HL-60 (cell line): ENCODE results near the gene ZFP28.

Experiments
- DNase-seq, 2 experiments: peaks; one replicate each; pipeline ENCODE4 v3.0.0-alpha.2; 2010 to 2020; ENCODE audit warnings: low read depth in 1 of 2, low spot score in 1 of 2
- H3K27ac ChIP-seq: fragments of 250-450 bp; sonication (Bioruptor Pico); replicated peaks from 2 replicates; pipeline ENCODE4 v1.5.1; 2020; ENCODE audit warnings: mild to moderate bottlenecking, moderate library complexity
- H3K27me3 ChIP-seq: fragments of 250-450 bp; sonication (Bioruptor Pico); 2 replicates; pipeline ENCODE4 v1.5.1; 2021; ENCODE audit warnings: mild to moderate bottlenecking, moderate library complexity; ENCODE audit not compliant: insufficient read depth, poor library complexity, severe bottlenecking
- H3K4me3 ChIP-seq: replicated peaks from 2 replicates; pipeline ENCODE4 v1.5.1; 2011; ENCODE audit warnings: mild to moderate bottlenecking, control low read depth, low read length; ENCODE audit not compliant: insufficient read depth
- CTCF ChIP-seq: IDR thresholded peaks from one replicate; pipeline ENCODE4 v1.5.1; 2011; ENCODE audit warnings: low read length, control low read depth, inconsistent platforms; ENCODE audit not compliant: insufficient read depth
- GABPA ChIP-seq: IDR thresholded peaks from 2 replicates; pipeline ENCODE4 v1.6.1; 2012; ENCODE audit warnings: low read depth
- POLR2AphosphoS5 ChIP-seq: IDR thresholded peaks from 2 replicates; pipeline ENCODE4 v1.6.1; 2012; ENCODE audit warnings: low read depth
- SPI1 ChIP-seq: IDR thresholded peaks from 2 replicates; pipeline ENCODE4 v1.6.1; 2012; ENCODE audit warnings: low read depth, mild to moderate bottlenecking, borderline replicate concordance
- TF ChIP-seq, protein P1 (sequence below): IDR thresholded peaks from 2 replicates; pipeline ENCODE4 v1.6.1; 2012; ENCODE audit warnings: low read depth; ENCODE audit not compliant: insufficient replicate concordance

The ZFP28 gene

DNA sequence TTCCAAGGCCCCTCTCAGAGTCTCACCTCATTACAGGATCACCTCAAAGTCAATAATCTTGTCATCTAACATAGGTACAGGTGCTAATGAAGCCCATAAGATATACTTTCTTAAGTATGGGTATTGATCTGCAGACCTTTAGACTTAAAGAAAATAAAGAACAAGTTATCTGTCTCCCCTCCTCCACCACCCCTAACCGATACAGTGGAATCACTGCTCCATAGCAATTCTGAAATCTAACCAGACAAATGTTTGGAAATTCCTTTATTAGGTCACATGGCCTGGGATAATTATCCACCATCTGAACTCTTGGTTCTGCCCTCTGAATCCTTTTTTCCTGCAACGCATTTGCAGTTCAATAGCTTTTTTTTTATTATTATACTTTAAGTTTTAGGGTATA is 24.0 kb downstream of the ZFP28 start:
- TF ChIP-seq POLR2AphosphoS5 (no peak), CTCF (no peak), SPI1 (no peak), GABPA (no peak)
- TF ChIP-seq, protein P1, sequence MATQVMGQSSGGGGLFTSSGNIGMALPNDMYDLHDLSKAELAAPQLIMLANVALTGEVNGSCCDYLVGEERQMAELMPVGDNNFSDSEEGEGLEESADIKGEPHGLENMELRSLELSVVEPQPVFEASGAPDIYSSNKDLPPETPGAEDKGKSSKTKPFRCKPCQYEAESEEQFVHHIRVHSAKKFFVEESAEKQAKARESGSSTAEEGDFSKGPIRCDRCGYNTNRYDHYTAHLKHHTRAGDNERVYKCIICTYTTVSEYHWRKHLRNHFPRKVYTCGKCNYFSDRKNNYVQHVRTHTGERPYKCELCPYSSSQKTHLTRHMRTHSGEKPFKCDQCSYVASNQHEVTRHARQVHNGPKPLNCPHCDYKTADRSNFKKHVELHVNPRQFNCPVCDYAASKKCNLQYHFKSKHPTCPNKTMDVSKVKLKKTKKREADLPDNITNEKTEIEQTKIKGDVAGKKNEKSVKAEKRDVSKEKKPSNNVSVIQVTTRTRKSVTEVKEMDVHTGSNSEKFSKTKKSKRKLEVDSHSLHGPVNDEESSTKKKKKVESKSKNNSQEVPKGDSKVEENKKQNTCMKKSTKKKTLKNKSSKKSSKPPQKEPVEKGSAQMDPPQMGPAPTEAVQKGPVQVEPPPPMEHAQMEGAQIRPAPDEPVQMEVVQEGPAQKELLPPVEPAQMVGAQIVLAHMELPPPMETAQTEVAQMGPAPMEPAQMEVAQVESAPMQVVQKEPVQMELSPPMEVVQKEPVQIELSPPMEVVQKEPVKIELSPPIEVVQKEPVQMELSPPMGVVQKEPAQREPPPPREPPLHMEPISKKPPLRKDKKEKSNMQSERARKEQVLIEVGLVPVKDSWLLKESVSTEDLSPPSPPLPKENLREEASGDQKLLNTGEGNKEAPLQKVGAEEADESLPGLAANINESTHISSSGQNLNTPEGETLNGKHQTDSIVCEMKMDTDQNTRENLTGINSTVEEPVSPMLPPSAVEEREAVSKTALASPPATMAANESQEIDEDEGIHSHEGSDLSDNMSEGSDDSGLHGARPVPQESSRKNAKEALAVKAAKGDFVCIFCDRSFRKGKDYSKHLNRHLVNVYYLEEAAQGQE: no peak
- DNase-seq: no peak
- no peak overlapping the region for H3K27ac ChIP-seq
- H3K27me3 ChIP-seq: no peaks in the 10 kb centered on the region
- H3K4me3 ChIP-seq: no peak overlapping the region

DNA sequence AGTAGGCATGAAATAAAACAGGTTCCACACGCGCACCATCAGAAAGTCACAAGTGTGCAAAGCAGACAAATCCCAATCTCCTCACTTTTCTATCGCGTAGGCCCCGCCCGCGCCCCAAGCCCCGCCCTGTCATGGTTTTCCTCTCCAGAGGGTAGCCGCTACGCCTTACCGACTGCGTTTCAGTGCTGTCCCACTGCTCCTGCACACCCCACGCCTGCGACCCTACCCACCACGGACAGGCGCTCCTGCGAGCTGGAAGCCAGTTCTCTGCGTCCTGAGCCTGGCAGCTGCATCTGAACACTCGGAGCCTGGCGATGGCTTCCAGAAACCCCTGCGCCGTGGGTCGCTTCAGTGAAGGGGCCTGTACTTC is 28.1 kb downstream of the ZFP28 start:
- Histone ChIP-seq H3K4me3 (peak overlapping the region; percentile 96), H3K27me3 (no peaks in the 10 kb centered on the region), H3K27ac (peak overlapping the region; percentile 79)
- TF ChIP-seq CTCF (no peak), POLR2AphosphoS5 (no peak), GABPA (no peak), SPI1 (no peak)
- TF ChIP-seq, protein P1: no peak
- peak; percentile 35 to 65 for DNase-seq

GRCh38 chr19:56567274-56568120 is 28.7 kb downstream of the ZFP28 start, which contains the start of gene ZNF470:
Gene ZNF470, plus strand, starts transcription at chr19:56567468. Its CDS starts 2,844 bp downstream, at chr19:56570312.
- TF ChIP-seq SPI1 (no peak), POLR2AphosphoS5 (peak; percentile 75), CTCF (no peak), GABPA (peak; percentile 83)
- TF ChIP-seq, protein P1: no peak
- Histone ChIP-seq H3K27ac (peak within 1 kb of the TSS; percentile 79), H3K4me3 (peak within 1 kb of the TSS; percentile 96), H3K27me3 (no peaks in the 10 kb centered on the region)
- peak; percentile 85 to 97 for DNase-seq
